NCI-H524 (cell line): ENCODE measurements around the gene CCDC80.

ENCODE experiments used
- DNase-seq, 2 experiments: peaks; one replicate each; lab custom pipeline; 2025; lab: John Stamatoyannopoulos, UW

The CCDC80 gene

GRCh38 chr3:112633757-112634156, 7.2 kb downstream of the CCDC80 start:
- DNase-seq = no peak

- no peak for DNase-seq
These were observed 7.8 kb downstream of the CCDC80 start for GRCh38 chr3:112633191-112633590.

GRCh38 chr3:112632596-112632995, 8.3 kb downstream of the CCDC80 start:
- no peak for DNase-seq

GRCh38 chr3:112631257-112631656, 9.7 kb downstream of the CCDC80 start:
- DNase-seq = no peak

- peak; percentile 81 to 88 for DNase-seq
These were observed 11.5 kb downstream of the CCDC80 start for GRCh38 chr3:112629425-112629824.

- peak; percentile 29 to 73 for DNase-seq
These were observed 12.9 kb downstream of the CCDC80 start for GRCh38 chr3:112627919-112628466.

GRCh38 chr3:112627419-112627818, 13.5 kb downstream of the CCDC80 start:
- no peak for DNase-seq

GRCh38 chr3:112623717-112624116, 17.2 kb downstream of the CCDC80 start:
- no peak for DNase-seq

- no peak for DNase-seq
These were observed 17.7 kb downstream of the CCDC80 start for GRCh38 chr3:112623213-112623612.

GRCh38 chr3:112619295-112619694, 21.6 kb downstream of the CCDC80 start:
- DNase-seq = no peak

GRCh38 chr3:112617285-112617684, 23.7 kb downstream of the CCDC80 start:
- peak in 1 of 2 experiments; percentile 19 for DNase-seq

GRCh38 chr3:112615989-112616731, 24.8 kb downstream of the CCDC80 start:
- DNase-seq = no peak

GRCh38 chr3:112611752-112612515, 29.0 kb downstream of the CCDC80 start:
- no peak for DNase-seq

- no peak for DNase-seq
These were observed 30.8 kb downstream of the CCDC80 start for GRCh38 chr3:112610121-112610520.

- no peak for DNase-seq
These were observed 33.1 kb downstream of the CCDC80 start for GRCh38 chr3:112607863-112608262.

GRCh38 chr3:112606098-112606497, 34.8 kb downstream of the CCDC80 start:
- no peak for DNase-seq

GRCh38 chr3:112605285-112605684, 35.7 kb downstream of the CCDC80 start:
- peak; percentile 74 to 92 for DNase-seq

- no peak for DNase-seq
These were observed 36.4 kb downstream of the CCDC80 start for GRCh38 chr3:112604536-112604935.

- no peak for DNase-seq
These were observed 38.6 kb downstream of the CCDC80 start for GRCh38 chr3:112602217-112602838.

- DNase-seq = no peak
These were observed 42.2 kb downstream of the CCDC80 start for GRCh38 chr3:112598731-112599130.

GRCh38 chr3:112597945-112598344, 43.0 kb downstream of the CCDC80 start:
- no peak for DNase-seq

- no peak for DNase-seq
These were observed 46.1 kb downstream of the CCDC80 start for GRCh38 chr3:112594856-112595255.

GRCh38 chr3:112593258-112593657, 47.7 kb downstream of the CCDC80 start:
- no peak for DNase-seq
